HG02943 (cell line): ENCODE measurements around the gene PPP2R3A.

Experiments used
- ATAC-seq: cut with Tn5 transposase; IDR thresholded peaks from one replicate; pipeline ENCODE4 v1.9.1; 2021; ENCODE audit warnings: mild to moderate bottlenecking, low read depth, moderate library complexity; ENCODE audit not compliant: unreplicated experiment

Gene PPP2R3A

DNA sequence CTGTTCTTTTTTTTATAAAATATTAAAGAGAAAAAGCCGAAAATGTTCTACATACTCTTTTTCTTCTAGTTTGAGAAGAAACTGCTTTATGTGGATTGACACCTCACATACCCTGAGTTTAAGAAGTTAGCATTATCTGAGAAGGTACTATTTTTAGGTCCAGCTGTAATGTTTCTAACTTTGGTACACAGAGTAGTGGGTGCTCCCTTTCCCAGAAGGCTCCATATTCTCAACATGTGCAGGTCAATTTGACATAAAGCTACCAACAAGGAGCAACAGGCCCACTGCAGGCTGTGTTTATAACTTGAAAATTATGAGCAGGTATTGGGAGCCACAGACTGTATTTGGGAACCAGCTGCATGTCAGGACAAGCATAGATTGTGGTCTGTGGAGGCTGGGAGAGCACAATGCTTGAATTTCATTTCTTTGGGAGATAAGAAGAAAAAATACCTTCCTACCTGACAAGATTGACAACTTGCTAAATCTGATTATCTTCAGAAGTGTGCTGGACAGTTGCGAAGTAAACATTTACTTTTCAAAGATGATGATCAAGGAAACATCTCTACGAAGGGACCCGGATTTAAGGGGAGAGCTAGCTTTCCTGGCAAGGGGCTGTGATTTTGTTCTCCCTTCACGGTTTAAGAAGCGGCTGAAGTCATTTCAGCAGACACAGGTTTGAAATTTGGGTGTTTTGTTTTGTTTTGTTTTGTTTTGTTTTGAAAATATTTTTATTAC lies 57.2 kb downstream of the PPP2R3A start:
- no peak for ATAC-seq

DNA sequence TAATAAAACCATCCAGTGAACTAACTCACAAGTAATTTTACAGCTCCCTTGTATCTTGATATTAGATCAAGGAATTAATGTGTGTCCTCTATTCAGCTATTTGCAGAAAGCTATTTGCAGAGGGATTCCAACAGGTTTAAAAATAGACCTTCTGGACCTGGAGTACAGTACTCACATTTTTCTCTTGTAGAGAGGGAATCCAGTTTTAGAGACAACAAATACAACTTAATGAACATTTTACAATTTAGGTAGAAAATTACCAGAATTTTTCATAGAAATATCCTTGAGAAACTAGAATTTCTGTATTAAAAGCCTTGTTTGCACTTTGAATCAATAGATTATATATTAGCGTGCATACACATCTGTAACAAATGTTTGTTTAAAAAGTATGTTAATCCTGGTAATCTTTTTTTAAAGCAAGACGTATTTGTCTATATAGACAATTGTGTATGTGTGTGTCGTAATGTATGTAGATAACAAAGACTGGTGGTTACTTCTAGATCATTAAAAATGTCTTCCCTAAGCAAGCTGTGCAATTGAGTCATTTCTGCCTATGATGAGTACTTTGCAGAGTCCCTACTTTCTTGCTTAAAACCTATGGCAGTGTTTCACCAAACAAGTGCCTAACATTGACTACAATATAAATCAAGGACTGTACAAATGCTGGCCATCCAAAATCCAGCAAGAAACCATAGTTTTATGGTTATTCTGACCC lies 57.9 kb downstream of the PPP2R3A start:
- no peak for ATAC-seq

DNA sequence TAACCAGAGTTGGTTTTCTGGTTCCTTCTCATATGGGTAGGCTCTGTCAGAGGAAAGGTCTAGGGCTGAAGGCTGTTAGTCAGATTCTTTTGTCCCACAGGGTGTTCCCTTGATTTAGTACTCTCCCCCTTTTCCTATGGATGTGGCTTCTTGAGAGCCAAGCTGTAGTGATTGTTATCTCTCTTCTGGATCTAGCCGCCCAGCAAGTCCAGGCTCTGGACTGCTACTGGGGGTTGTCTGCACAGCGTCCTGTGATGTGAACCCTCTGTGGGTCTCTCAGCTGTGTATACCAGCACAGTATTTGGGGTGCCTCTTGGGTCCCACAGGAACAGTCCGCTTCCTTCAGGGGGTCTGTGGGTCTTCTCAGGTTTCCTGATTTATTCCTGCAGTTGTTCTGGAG lies 70.8 kb downstream of the PPP2R3A start:
- no peak for ATAC-seq

DNA sequence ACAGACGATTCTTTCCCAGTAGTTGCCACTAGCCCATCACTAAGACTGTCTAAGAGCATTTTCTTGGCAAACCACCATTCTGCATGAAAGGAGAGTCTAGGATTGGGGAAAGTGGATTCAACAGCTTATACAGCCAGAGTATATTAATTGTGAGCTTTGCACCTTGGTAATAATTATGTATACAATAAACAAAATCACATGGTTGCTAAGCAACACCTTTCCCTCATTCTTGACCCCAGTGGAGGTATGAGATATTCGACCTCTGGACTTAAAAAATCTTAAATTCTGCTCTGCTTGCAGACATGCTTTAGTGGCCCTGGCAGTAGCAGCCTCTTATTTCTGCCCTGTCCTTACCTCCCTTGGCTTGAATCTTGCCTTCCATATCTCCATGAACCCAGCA lies 73.1 kb downstream of the PPP2R3A start:
- no peak for ATAC-seq

DNA sequence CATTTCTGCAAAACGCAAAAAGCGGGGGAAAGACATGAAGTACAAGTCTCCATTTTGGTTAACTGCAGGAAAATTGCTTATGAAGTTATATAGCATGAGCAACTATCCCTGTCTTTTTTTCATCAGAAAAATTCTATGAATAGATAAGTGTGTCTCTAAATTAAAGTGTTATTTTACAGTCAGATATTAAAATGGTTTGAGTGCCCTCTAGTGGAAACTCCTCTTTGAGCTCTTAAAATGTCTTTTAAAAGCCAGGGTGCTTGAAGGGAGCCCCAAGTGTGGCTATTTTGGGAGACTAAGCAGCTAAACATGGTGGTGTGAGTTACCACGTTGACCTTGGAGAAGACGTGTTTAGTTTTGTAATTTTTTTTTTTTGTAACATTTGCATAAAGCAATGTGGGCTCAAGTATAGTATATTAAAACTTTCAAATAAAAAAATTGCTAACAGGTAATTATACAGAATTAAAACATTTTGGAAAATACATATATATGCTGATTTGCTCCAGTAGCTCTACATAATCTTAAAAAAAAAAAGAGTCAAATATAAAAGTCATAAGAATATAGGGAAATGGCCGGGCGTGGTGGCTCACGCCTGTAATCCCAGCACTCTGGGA lies 77.2 kb downstream of the PPP2R3A start:
- no peak for ATAC-seq

DNA sequence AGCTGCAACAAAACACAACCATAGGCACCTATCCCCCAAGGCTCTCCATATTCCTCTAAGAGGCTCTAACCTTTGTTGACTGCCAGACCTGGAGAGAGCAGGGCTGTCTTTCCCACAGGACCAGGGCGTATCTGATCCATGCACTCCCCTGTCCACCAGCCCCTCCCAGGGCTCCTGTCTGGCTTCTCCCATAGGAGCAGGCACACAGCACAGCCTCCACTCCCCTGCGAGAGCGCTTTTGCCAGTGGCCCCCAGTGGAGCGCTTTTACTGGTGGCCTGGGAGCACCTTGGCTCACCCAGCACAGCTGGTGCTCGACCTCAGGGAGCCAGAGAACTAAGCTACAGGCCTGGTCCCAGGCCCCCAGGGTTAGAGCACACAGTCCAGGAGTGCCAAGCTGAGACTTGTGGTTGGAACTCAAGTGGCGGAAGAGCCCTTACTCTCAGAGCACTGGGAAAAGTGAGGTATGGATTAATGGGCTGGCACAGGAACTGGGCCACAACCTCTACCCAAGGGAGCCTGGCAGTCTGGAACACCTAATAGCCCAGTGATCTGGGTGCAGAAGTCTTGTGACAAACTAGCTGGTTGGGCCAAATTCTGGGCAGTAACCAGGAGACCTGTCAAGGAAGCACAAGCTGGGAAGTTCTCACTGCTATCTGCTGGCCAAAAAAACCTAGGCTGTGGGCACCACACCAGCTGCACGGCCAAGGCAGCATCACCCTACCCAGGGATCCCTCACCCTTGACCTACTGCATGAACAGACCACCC lies 79.6 kb downstream of the PPP2R3A start:
- no peak for ATAC-seq

DNA sequence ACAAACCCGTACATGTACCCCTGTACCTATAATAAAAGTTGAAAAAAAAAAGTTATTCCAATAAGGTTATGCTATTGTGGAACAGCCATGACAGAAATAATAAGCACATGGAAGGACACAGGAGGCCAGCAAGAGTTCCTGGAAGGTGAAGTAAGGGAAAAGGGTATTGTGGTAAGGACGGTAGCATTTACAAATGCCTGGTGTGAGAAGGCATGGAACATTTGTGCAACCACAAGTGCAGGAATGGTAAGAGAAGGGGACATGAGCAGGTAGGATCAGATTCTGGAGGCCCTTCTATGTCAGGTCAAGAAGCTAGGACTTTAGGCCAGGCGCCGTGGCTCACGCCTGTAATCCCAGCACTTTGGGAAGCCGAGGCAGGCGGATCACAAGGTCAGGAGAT lies 82.5 kb downstream of the PPP2R3A start:
- no peak for ATAC-seq

DNA sequence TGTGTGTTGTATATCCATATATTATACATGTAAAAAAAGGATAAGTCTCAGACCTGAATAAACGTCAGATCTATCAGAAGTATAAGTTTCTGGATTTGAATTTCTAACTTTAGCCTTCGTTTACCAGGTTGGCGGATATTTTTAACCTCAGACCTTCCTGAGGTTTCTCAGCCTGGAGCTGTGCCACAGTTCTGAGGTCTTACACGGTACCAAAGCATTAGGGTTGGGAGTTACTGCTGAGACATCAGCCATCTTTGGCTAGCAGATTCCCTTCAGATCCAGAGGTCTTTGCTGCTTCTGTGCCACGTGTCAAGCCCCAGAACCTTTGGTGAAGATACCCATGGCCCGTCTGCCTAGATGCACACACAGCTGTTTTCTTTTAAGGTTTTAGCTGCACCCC lies 84.7 kb downstream of the PPP2R3A start:
- no peak for ATAC-seq

DNA sequence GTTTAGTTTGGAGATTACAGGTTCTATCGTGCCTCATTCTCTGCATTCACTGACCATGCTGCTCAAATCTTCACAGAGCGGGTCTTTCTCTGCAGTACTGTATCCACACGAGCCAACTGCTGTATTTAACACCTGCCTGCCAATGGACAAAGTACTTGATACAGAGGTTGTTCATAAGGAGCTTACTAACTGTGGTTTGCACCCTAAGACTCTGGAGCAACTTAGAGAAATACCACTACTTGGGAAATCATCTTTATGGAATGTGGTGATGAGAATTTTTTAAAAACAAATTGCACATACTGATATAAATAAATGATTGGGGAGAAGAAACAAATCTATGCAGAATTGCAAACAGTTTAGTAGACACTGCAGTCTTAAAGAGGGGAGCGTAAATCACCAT lies 90.0 kb downstream of the PPP2R3A start:
- no peak for ATAC-seq

DNA sequence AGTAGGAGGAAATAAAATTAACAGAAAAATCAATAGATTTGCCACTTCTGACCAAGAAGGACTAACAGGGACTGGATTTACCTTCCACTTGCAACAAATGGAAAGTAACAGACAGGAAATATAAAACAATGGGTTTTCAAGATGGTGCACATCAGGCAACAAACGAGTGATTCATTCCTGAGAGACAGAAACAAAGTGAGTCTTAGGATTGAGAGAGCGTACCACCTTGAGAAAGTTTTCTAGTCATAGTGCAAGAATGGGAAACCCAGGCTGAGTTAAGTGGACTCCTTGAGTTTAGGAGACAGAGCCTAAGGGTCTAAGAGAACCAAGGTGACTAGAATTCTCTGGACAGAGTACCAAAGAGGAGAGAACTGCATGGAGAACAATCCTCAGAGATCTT lies 101.7 kb downstream of the PPP2R3A start:
- ATAC-seq = no peak

DNA sequence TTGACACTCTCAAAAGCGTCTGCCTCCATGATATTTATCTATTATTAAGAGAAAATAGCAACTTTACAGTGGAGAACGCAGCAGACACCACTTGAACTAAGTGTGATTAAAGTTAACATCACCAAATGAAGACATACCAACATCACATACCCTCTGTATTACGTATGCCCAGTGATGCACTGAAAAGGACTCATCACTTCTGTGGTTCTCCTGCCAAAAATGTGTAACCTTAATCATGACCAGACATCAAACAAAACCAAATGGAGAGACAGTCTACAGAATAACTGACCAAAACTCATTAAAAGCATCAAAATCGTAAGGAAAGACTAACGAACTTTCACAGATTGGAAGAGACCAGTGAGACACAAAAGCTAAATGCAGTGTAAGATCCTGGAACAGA lies 103.2 kb downstream of the PPP2R3A start:
- no peak for ATAC-seq

DNA sequence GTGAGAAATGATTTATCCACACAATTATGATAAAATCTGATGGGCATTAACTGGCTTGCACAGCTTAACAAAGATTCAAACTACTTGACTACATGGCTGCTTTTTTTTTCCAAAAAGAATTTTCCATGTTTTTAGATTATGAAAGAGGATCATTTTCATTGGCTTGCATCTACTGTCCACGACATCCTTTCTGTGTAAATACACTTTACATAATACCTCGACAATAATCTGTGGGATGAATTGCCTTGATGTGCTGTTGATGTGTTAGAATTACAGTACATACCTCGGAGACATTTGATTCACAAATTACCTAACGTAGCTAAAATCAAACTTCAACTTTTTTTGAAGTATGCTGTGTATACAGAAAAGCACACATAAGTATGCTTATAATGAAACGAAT lies 104.4 kb downstream of the PPP2R3A start:
- no peak for ATAC-seq

DNA sequence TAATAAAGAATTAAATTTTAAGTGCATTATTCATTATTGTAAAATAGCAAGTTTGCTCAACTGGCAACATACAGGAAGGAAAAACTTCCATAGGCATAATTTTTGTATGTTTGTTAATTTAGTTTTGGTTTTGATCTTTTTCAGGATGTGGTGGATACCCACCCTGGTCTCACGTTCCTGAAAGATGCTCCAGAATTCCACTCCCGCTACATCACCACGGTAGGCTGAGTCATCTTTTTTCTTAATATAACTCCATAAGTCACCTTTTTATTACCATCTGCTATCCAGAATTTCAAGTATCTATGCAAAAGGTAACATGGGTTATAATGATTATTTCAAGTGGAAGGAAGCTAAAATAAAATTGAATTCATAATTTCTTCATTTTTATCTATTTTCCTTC lies 104.8 kb downstream of the PPP2R3A start:
- ATAC-seq = no peak

DNA sequence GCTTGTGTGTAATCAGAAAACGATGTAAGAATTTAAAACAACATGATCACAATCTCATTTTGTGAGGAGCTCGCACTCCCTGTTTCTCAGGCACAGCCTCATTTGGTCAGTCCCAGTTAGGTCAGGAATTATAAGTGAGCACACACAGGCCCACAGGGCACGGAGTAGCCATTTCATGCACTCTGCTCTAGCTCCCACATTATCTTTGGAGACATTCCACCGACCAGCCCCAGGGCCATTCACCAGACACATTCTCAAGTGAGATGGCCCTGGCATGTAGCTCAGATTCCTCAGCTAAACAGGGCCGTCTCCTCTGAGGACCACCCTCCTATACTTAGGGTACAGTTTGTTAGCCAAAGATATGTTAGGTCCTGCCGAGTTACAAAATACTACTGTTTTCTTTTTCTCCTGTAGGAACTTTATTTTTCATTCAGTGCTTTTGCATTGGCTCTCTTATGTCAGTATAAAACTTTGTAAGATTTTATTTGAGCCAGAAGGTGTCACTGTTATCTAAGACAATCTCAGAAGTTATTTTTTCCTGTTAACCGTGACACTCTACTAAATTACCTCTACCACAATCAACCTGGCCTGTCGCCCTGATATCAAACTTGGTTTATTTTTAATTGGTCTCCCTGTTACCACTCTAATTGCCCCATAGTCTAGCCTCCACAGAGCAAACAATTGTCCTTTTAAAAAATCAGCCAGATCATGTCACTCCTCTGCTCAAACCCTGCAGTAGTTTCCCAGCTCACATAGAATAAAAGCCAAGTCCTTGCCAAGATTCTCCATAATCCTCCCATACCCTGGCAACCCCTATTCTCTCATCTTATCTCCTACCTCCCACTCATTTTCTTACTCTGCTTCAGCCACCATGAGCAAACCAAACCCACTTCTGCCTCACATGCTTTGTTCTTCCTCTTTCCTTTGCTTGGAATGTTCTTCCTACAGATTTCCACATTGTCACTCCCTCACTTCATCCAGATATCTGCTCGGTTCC lies 105.7 kb downstream of the PPP2R3A start:
- ATAC-seq = no peak

DNA sequence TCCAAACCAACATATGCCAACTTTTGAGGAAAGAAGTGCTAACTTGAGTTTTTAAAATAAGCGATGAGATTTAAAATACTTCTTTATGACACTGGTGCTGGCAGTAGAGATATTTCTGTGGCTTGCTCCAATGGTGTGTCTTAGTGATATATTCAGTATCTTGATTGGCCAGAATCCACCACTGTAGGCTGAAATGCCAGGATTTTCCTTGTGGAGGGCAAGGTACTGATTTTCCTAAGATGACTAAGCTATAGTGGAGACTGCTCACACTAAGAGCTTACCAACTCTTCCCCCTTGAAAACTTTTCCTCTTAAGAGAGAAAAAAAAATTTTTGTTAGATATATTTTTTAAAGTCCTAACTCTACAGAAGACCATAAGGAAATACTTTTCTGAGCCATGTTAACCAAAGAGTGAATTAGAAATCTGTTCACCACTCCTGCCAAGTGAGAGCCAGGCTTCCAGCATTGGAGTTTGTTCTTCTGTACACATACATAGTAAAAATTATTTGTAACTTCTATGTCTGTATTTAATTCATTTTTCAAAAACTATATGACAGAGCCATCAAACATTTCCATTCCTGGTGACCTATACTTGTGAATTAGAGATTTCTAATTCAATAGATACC lies 109.1 kb downstream of the PPP2R3A start:
- ATAC-seq = no peak

DNA sequence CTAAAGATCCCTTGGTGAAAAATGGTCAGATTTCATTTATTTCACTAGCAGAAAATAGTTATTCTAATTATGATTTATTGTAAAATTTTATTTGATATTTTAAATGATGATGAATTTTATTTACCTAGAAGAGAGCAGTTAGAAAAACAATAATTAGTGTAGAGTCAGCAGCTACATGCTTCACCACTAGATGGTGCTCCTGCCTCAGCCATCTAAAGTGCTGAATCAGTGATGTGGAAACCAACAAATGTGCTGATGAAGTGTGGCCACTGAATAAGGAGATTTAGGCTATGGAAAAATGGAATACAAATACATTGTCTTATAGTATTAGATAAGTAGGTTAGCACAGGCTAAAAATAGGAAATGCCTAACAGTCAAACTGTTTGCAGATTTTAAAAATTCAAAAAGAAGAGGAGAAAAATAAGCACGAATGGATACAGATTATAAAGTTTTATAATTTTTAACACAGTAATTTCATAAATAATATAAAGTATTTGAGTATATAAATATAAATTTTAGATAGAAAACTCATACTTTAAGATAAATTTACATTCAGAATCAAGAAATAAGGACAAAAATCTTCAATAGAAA lies 109.8 kb downstream of the PPP2R3A start:
- no peak for ATAC-seq

DNA sequence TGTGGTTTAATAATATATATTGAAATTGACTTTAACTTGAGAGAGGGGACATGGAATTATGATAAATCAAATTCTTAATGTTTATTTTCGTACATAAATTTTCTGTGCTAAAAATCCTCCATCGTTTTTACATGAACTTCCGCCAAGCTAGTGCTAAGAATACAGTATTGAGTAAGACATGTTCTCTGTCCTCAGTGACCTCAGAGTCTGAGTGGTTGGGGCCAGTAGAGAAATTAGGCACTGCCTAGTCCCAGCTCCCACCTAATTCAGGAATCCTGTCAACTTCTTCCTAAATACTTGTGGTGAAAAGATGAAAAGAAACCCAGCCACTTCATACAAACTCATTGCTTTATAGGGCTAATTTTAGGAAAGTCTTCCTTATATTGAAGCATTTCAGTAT lies 110.3 kb downstream of the PPP2R3A start:
- no peak for ATAC-seq

DNA sequence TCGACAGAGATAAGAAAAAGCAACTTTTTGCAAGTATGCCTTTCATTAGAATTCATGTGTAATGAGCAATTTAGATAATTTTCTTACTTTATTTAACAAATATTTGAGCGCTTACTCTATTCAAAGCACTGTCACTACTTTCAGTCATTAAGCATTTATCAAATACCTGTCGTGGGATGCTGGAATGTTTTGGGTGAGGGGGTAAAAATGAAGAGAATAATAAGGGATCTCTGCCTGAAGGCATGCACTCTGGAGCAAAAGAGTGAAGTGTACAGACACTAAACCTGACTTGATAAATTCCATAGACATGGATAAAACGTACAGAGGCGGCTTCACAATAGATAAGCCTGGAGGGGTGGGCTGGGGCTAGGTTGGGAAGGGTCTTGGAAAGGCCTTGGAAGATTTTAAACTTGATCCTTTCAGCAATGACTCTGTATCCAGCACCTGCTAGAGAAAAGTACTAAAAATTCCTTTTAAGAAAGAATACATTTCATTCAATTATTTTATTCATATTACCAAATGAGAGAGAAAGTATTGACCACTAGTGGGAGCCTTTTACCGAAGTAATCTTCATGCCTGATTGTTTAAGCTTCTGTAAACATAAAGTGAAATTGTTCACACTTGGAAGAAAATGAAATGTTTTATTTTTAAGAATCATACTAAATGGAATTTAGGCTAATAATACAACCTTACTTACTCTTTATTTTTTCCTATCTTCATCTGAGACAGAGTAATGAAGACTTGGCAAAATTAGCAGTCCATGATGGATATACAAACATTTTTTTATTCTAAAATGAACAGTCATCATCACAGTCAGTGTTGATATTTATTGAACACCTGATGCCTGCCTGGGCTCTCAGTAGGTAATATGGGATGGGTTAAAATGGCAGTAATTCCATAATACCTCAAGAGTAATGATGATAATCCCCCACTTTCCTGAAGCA lies 113.2 kb downstream of the PPP2R3A start:
- ATAC-seq = no peak
